DND-41 (cell line): ENCODE data around the gene UNC13C.

ENCODE experiments used
- ATAC-seq: fragments of 200-7000 bp; cut with Tn5 transposase; 3 replicates; pipeline ENCODE4 v1.9.1; 2021; ENCODE audit warnings: low read depth; ENCODE audit not compliant: insufficient read depth
- DNase-seq: peaks from one replicate; pipeline ENCODE4 v3.0.0-alpha.2; 2020
- H2AFZ ChIP-seq: 2 replicates; pipeline ENCODE4 v1.6.0; 2012; ENCODE audit warnings: low read depth, low read length
- H3K27ac ChIP-seq: 2 replicates; pipeline ENCODE4 v1.5.1; 2012; ENCODE audit warnings: low read length, inconsistent platforms
- H3K27me3 ChIP-seq: fragments of 200-600 bp; sonication (generic); 2 replicates; pipeline ENCODE4 v1.6.0; 2012; ENCODE audit warnings: low read length, mild to moderate bottlenecking, inconsistent platforms; ENCODE audit not compliant: insufficient read depth, poor library complexity
- H3K36me3 ChIP-seq: 2 replicates; pipeline ENCODE4 v1.5.1; 2012; ENCODE audit warnings: low read length, inconsistent platforms; ENCODE audit not compliant: insufficient read depth
- H3K4me1 ChIP-seq: 2 replicates; pipeline ENCODE4 v1.5.1; 2012; ENCODE audit warnings: mild to moderate bottlenecking, low read length; ENCODE audit not compliant: insufficient read depth
- H3K4me2 ChIP-seq: 2 replicates; pipeline ENCODE4 v1.6.0; 2012; ENCODE audit warnings: mild to moderate bottlenecking, moderate library complexity, low read length, inconsistent platforms; ENCODE audit not compliant: insufficient read depth
- H3K4me3 ChIP-seq, 2 experiments: fragments of 200-600 bp in 1 of 2; shearing (Covaris generic) in 1 of 2; 2 replicates each; pipeline ENCODE4 v1.5.1; 2012 to 2016; ENCODE audit warnings: inconsistent platforms in 2 of 2, low read length in 2 of 2, mild to moderate bottlenecking in 2 of 2, low read depth in 1 of 2, moderate library complexity in 1 of 2
- H3K79me2 ChIP-seq: 2 replicates; pipeline ENCODE4 v1.6.0; 2012; ENCODE audit warnings: low read length, inconsistent platforms; ENCODE audit not compliant: insufficient read depth
- H3K9ac ChIP-seq: 2 replicates; pipeline ENCODE4 v1.6.0; 2012; ENCODE audit warnings: low read depth, mild to moderate bottlenecking, inconsistent platforms, low read length, moderate library complexity
- H3K9me3 ChIP-seq: 2 replicates; pipeline ENCODE4 v1.5.1; 2012; ENCODE audit warnings: low read length, moderate library complexity, mild to moderate bottlenecking, inconsistent platforms; ENCODE audit not compliant: insufficient read depth, severe bottlenecking
- H4K20me1 ChIP-seq: 2 replicates; pipeline ENCODE4 v1.6.0; 2012; ENCODE audit warnings: low read length; ENCODE audit not compliant: insufficient read depth
- EZH2 ChIP-seq: IDR thresholded peaks from 3 replicates; pipeline ENCODE4 v1.6.1; 2012; ENCODE audit warnings: borderline replicate concordance, low read depth, mild to moderate bottlenecking, moderate library complexity, low read length, inconsistent platforms; ENCODE audit not compliant: severe bottlenecking
- TF ChIP-seq, protein P1 (sequence below): IDR thresholded peaks from 2 replicates; pipeline ENCODE4 v1.5.1; 2012; ENCODE audit warnings: borderline replicate concordance, low read length, moderate library complexity, mild to moderate bottlenecking; ENCODE audit not compliant: poor library complexity, severe bottlenecking; ENCODE audit errors: extremely low read depth

Gene UNC13C

DNA sequence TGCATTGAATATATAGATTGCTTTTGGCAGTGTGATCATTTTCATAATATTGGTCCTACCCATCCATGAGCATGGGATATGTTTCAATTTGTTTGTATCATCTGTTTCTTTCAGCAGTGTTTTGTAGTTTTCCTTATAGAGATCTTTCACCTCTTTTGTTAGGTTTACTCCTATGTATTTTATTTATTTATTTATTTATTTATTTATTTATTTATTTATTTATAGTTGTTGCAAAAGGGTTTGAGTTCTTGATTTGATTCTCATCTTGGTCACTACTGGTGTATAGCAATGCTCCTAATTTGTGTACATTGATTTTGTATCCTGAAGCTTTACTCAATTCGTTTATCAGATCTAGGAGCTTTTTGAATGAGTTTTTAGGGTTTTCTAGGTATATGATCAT lies 478.2 kb downstream of the UNC13C start:
- peaks cover 12% of the 10 kb centered on the region for H3K9me3 ChIP-seq
- DNase-seq (no peak), ATAC-seq (no peak)
- no peaks in the 10 kb centered on the region for H3K36me3 ChIP-seq
- H3K27ac ChIP-seq = no peak overlapping the region
- H3K79me2 ChIP-seq = no peaks in the 10 kb centered on the region
- no peaks in the 10 kb centered on the region for H3K27me3 ChIP-seq
- TF ChIP-seq, protein P1, sequence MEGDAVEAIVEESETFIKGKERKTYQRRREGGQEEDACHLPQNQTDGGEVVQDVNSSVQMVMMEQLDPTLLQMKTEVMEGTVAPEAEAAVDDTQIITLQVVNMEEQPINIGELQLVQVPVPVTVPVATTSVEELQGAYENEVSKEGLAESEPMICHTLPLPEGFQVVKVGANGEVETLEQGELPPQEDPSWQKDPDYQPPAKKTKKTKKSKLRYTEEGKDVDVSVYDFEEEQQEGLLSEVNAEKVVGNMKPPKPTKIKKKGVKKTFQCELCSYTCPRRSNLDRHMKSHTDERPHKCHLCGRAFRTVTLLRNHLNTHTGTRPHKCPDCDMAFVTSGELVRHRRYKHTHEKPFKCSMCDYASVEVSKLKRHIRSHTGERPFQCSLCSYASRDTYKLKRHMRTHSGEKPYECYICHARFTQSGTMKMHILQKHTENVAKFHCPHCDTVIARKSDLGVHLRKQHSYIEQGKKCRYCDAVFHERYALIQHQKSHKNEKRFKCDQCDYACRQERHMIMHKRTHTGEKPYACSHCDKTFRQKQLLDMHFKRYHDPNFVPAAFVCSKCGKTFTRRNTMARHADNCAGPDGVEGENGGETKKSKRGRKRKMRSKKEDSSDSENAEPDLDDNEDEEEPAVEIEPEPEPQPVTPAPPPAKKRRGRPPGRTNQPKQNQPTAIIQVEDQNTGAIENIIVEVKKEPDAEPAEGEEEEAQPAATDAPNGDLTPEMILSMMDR = no peak
- TF ChIP-seq EZH2 = no peak
- H3K4me2 ChIP-seq = no peak overlapping the region
- H4K20me1 ChIP-seq = no peaks in the 10 kb centered on the region
- H3K4me3 ChIP-seq = no peak overlapping the region
- H2AFZ ChIP-seq = no peak overlapping the region
- H3K9ac ChIP-seq = no peak overlapping the region
- H3K4me1 ChIP-seq = no peaks in the 10 kb centered on the region

DNA sequence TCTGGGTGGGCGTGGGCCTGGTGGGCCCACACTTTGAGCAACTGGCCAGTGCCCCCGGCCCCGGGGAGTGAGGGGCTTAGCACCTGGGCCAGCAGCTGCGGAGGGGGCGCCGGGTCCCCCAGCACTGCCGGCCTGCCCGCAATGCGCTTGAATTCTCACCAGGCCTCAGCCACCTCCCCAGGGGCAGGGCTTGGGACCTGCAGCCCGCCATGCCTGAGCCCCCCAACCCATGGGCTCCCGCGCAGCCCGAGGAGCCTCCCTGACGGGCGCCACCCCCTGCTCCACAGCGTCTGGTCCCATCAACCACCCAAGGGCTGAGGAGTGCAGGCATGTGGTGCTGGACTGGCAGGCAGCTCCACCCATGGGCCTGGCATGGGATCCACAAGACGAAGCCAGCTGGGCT lies 484.3 kb downstream of the UNC13C start:
- no peak for DNase-seq
- H2AFZ ChIP-seq = no peak overlapping the region
- no peak for ATAC-seq

DNA sequence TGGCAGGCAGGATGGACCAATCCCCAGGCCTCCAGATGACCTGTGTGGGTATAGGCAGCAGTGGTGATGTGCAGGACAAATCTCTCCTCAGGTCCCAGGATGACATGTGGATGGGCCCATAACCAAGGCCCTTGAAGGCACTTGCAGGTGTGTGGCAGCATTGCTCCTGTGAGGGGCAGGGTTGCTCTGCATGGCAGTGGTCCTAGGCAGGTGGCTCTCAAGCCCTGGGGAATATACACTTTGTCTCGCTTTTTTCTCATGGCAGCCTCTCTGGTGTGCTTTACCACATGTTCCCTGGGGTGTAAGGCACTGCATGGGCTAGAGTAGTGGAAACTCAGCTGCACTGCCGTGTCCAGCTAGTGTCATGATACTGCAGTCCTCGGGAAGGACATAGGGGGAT lies 503.6 kb downstream of the UNC13C start:
- H3K27me3 ChIP-seq = no peaks in the 10 kb centered on the region
- ATAC-seq (no peak), DNase-seq (no peak)
- H3K4me2 ChIP-seq = no peak overlapping the region
- no peak overlapping the region for H3K4me3 ChIP-seq
- no peak overlapping the region for H3K9ac ChIP-seq
- H3K27ac ChIP-seq = no peak overlapping the region
- no peaks in the 10 kb centered on the region for H3K36me3 ChIP-seq
- no peaks in the 10 kb centered on the region for H3K4me1 ChIP-seq
- H2AFZ ChIP-seq = no peak overlapping the region
- H3K9me3 ChIP-seq = no peaks in the 10 kb centered on the region
- TF ChIP-seq, protein P1 = no peak
- TF ChIP-seq EZH2 = no peak
- no peaks in the 10 kb centered on the region for H4K20me1 ChIP-seq
- H3K79me2 ChIP-seq = no peaks in the 10 kb centered on the region

More for the DNA sequence above, 484.3 kb downstream of the UNC13C start:
- Histone ChIP-seq H3K4me2 (no peak overlapping the region), H3K36me3 (no peaks in the 10 kb centered on the region), H3K4me1 (no peaks in the 10 kb centered on the region), H3K27me3 (no peaks in the 10 kb centered on the region), H3K4me3 (no peak overlapping the region), H3K79me2 (no peaks in the 10 kb centered on the region), H3K9ac (no peak overlapping the region), H3K9me3 (peaks cover 7% of the 10 kb centered on the region), H4K20me1 (no peaks in the 10 kb centered on the region), H3K27ac (no peak overlapping the region)
- TF ChIP-seq EZH2 = no peak
- TF ChIP-seq, protein P1 = no peak

DNA sequence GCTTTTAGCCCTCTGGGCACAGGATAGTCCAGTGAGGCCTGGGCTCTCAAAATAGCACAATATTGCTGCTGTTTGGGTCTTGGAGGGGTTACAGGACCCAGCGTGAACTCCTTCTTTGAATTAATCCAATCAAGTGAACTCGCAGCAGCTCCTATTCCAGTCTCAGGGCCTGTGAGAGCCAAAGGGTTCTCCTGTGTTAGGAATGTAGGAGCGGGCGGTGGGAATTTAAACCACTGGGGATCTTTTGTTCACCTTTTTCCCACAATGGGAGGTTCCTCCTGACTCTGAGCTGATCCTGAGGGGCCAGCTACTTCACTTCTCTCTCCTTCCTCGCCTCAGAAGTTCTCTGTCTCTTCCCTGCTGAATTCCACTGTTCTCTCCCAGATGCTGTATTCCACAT lies 504.0 kb downstream of the UNC13C start:
- Histone ChIP-seq H3K9ac (no peak overlapping the region), H3K79me2 (no peaks in the 10 kb centered on the region), H3K27ac (no peak overlapping the region), H3K4me1 (no peaks in the 10 kb centered on the region), H3K36me3 (no peaks in the 10 kb centered on the region), H2AFZ (no peak overlapping the region), H3K27me3 (no peaks in the 10 kb centered on the region), H4K20me1 (no peaks in the 10 kb centered on the region), H3K9me3 (no peaks in the 10 kb centered on the region), H3K4me3 (no peak overlapping the region), H3K4me2 (no peak overlapping the region)
- TF ChIP-seq, protein P1 = no peak
- no peak for TF ChIP-seq EZH2
- no peak for ATAC-seq
- no peak for DNase-seq
